KOPT-K1 (cell line): Measurements from ENCODE around the gene CNTRL.

Experiments
- H3K27ac ChIP-seq: fragments of 200-600 bp; sonication (generic); 2 replicates; pipeline ENCODE4 v1.5.1; 2016; ENCODE audit warnings: antibody characterized with exemption, mild to moderate bottlenecking, low read depth, low read length; ENCODE audit not compliant: poor library complexity, severe bottlenecking
- H3K36me3 ChIP-seq: fragments of 200-600 bp; sonication (generic); 2 replicates; pipeline ENCODE4 v1.5.1; 2017; ENCODE audit warnings: antibody characterized with exemption, mild to moderate bottlenecking, low read length, moderate library complexity; ENCODE audit not compliant: insufficient read depth
- H3K9me3 ChIP-seq: fragments of 200-600 bp; sonication (generic); 2 replicates; pipeline ENCODE4 v1.5.1; 2017; ENCODE audit warnings: antibody characterized with exemption, low read length, mild to moderate bottlenecking; ENCODE audit not compliant: insufficient read depth, poor library complexity, severe bottlenecking

CNTRL gene

DNA sequence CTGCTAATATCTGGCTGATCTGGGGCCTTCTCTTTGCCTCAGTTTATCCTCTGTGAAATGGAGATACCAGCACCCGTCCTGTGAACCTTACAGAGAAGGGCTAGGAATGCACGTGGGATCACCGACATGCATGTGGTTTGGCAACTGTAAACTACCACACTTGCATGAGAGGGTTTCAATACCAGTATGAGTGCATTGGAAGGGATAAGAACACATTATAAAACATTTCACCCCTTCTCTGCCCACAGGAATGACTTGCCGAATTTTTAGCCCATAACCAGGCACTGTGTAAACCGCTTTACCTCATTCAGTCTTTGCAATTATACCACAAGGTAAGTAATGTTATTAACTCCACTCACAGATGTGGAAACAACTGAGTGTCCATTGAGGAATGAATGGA, 135.8 kb downstream of the CNTRL start:
- H3K36me3 ChIP-seq = no peaks in the 10 kb centered on the region
- no peaks in the 10 kb centered on the region for H3K9me3 ChIP-seq
- no peak overlapping the region for H3K27ac ChIP-seq

DNA sequence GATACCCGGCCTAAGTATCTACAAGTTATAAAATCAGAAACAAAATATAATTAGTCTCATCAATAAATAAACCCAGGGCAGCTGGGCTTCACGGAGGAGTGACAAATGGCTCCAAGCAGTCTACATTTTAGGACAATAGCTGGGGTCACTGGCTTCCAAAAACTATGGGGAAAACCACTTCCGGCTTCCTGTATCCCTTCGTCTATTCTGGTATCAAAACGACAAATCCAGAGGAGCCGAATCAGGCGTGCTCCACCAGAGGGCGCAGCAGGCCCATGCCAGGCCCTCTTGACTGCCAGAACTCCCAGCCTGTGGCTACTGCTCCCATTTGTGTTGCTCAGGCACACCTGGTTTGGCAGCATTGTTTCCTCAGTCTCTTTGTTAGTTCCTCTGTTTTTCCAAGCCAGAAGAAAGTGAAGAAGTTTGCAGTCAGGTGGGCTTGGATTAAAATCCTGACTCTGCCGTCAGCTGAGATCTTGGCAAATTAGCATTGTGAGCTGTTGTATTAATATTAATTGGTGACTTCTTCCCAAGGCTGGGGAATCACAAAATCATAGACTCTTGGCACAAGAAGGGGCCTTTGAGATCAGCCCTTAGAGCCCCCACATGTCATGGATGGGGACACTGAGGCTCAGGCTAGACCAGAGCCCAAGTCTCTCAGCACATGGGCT, 138.5 kb downstream of the CNTRL start:
- no peaks in the 10 kb centered on the region for H3K36me3 ChIP-seq
- no peak overlapping the region for H3K27ac ChIP-seq
- H3K9me3 ChIP-seq = no peaks in the 10 kb centered on the region

DNA sequence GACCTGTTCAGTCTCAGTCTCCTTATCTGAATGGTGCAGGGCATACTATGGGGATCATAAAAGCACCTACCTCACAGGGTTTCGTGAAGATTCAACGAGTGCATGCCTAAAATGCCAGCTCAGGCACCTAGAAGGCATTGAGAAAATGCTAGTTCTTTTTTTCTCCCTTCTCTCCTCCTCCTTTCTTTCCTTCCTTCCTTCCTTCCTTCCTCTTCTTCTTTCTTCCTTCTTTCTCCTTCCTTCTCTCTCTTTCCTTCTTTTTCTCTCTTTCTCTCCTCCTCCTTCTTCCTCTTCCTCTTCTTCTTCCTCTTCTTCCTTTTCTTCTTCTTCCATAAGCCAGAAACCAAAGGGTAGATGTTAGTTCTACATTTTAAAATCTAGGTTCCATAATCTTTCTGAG, 139.2 kb downstream of the CNTRL start:
- Histone ChIP-seq H3K36me3 (no peaks in the 10 kb centered on the region), H3K9me3 (no peaks in the 10 kb centered on the region), H3K27ac (no peak overlapping the region)

DNA sequence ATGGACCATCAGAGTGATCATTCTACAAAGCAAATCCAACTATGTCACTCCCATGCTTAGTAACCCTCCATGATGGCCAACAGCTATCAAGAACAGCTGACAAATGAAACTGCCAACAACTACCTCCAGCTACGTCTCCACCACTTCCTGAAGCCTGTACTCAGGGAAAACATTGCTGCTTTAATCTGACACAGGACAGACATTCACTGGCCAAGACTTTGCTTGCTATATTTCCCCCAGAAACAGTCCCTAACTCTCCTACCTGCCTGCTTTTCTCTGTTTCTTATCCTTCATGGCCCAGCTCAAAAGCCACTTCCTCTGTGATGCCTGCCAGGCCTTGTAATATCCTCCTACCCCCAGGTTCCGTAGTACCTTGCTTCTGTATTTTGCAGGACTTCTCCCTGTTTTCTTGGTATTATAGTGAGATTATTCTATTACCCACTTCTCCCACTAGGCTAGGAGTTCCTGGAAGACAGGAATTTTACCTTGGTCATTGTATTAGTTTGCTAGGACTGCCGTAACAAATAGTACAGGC, 141.6 kb downstream of the CNTRL start:
- Histone ChIP-seq H3K36me3 (no peaks in the 10 kb centered on the region), H3K27ac (no peak overlapping the region), H3K9me3 (no peaks in the 10 kb centered on the region)

DNA sequence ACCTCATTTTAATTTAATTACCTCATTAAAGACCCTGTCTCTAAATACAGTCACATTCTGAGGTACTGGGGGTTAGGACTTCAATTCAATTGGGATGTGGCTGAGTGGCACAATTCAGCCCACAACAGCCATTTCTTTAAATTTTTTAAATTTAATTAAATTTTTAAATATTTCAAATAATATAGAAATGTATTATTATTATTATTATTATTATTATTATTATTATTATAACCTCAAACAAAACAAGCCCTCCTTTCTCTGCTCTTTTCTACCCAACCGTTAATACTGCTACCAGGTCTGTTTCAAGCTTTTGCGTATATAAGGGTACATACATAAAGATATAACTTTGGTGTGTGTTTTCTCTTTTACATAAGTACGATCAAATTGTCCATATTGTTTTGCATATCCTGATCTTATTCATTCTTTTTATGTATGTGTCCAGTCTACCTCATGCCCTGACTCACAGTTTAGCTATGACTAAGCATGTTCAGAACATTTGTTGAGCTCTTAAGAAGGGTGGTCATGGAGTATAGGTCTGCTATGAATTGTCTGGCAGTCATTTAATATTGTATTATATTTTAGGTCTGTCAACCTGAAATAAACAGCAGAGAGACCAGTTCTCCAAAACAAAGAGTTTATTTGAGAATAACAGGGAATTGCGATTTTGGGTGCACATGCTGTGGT, 143.0 kb downstream of the CNTRL start:
- H3K27ac ChIP-seq = no peak overlapping the region
- H3K9me3 ChIP-seq = no peaks in the 10 kb centered on the region
- H3K36me3 ChIP-seq = no peaks in the 10 kb centered on the region

DNA sequence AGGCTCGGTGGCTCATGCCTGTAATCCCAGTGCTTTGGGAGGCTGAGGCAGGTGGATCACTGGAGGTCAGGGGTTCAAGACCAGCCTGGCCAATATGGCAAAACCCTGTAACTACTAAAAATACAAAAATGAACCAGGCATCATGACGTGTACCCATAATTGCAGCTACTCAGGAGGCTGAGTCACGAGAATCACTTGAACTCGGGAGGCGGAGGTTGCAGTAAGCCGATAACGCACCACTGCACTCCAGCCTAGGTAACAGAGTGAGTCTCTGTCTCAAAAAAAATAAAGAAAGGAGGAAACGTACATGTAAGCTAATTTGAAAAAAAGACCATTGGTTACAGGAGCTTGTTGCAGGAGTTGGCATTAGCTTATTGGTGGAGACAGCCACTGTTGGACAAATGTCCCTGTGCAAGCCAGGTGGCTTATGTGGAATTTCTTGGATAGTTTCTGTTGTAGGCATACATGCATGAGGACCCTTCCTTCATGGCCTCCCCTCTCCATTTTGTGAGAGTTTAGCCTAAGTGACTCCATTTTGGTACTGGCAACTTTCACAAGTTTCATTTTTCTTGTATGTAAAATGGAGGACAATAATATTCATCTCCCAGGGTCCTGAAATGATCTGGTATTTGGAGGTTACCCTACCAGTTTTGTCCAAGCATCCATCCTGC, 143.7 kb downstream of the CNTRL start:
- H3K36me3 ChIP-seq = no peaks in the 10 kb centered on the region
- no peaks in the 10 kb centered on the region for H3K9me3 ChIP-seq
- no peak overlapping the region for H3K27ac ChIP-seq

DNA sequence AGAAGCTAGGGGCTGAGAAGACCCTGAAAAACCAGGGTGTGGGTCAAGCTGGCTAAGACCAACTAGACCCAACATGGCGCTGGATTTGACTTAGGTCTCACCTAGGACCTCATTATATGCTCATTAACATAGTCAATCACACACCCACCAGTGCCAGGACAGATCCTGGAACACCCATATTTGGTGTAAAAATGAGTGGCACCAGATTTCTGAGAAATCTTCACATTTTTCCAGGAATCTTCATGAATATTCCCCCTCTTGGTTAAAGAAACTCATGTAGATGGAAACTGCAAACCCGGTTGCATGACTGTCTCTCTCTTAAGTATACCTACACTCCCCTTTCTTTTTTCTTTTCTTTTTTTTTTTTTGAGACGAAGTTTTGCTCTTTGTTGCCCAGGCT, 144.8 kb downstream of the CNTRL start:
- Histone ChIP-seq H3K27ac (no peak overlapping the region), H3K9me3 (no peaks in the 10 kb centered on the region), H3K36me3 (no peaks in the 10 kb centered on the region)

DNA sequence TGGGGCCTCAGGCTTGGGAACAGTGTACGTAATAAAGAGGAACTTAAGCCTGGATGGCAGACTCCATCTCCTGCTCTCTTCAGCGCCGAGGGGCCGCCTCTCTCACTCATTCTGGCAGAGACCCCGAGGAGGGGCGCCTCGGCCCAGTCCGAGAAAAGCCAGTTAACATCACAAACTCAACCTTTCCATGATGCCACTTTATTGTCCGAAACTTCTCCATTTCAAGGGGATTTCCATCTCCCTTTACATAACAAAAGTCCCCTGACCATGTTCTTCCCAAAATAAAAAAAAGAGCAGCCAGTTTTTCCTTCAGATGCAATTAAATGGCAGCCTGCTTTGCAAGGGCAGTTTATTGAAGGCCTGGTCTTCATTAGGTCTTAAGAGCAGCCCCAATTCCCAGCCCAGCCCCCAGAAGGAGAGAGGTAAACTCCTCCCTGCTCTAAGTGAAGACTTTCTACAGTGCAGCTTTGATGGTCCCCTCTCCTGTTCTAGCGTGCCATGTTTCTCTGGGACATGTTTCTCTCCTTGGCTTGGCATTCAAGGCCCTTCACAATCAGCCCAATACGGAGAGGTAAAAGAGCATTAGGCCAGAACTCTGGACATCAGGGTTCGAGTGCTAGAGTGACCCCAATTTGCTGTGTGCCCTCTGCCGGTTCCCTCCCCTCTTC, 146.4 kb downstream of the CNTRL start:
- H3K36me3 ChIP-seq = no peaks in the 10 kb centered on the region
- no peak overlapping the region for H3K27ac ChIP-seq
- no peaks in the 10 kb centered on the region for H3K9me3 ChIP-seq

DNA sequence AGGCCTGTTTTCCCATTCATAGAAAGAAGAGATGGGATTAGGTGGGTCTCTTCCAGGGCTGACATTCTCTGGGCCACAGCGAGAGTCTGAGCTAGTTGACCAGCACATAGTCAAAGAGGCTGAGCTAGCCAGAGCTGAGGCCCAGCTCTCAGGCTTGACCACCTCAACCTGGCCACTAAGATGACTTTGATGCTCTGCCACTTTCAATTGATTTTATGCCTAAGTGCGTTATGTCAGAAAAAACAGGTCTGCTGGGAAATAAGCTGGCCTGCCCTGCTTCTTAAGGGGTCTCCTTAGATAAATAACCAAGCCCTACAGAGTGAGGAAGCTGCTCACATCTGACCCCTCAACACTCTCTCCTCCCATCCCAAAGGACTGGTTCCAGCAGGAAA, 146.9 kb downstream of the CNTRL start:
- no peaks in the 10 kb centered on the region for H3K36me3 ChIP-seq
- no peak overlapping the region for H3K27ac ChIP-seq
- H3K9me3 ChIP-seq = no peaks in the 10 kb centered on the region

DNA sequence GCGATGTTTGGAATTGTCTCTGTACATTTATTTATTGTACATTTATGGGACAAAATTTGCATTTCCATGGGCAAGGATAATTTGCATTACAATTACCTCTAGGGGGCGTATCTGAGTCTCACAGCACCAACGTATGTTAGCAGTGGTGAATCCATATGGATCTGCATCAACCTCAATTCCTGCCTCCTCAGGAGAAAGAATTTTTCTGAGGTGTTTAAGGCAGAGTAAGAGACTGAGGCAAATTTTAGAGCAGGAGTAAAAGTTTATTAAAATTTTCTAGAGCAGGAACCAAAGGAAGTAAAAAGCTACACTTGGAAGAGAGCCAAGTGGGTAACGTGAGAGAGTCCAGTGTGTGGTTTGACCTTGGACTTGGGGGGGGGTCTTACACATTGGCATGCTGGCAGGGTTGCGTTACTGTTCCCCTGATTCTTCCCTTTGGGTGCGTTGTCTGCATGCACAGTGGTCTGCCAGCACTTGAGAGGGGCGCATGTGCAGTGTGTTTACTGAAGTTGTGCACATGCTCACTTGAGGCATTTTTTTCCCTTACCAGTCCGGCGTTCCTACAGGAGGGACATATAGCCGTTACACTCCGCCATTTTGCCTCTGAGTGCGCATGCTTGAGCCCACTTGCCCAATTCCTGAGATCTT, 147.9 kb downstream of the CNTRL start:
- H3K36me3 ChIP-seq = no peaks in the 10 kb centered on the region
- H3K27ac ChIP-seq = no peak overlapping the region
- no peaks in the 10 kb centered on the region for H3K9me3 ChIP-seq

DNA sequence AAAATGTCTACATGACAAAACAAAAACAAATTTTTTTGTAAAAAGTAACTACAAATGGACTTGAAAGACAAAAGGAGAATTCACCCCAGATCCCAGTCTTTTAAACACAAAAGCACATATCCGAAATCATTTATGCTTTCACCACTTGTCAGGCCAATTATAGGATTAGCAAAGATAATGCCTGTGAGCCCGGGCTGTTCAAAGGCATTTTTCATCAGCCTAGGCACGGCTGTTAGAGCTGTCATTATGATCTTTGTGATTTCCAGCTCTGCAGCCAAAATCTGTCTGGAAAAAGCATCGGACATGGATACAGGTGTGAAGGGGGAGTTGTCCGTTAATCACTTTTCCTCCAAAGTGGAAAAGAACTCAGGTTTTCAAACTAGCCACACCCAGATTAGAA, 150.5 kb downstream of the CNTRL start:
- Histone ChIP-seq H3K36me3 (no peaks in the 10 kb centered on the region), H3K9me3 (no peaks in the 10 kb centered on the region), H3K27ac (no peak overlapping the region)

DNA sequence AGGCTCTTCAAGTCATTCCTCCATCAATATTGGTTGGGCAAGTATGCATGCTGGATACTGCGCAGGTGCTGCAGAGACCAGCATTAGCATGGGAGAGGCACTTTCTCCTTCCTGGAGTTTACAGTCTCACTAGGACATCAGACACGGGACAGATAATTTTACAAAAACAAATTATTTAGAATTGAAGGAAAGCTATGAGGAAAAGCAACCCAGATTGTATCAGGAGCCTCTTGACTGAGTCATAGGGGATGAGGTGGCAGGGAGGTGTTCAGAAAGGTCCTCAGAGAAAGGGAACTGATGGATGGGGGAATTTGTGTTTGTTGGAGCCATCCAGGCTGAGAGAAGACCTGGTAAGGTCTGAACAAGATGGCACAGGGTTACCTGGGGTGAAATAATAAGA, 151.4 kb downstream of the CNTRL start:
- no peaks in the 10 kb centered on the region for H3K9me3 ChIP-seq
- H3K36me3 ChIP-seq = no peaks in the 10 kb centered on the region
- no peak overlapping the region for H3K27ac ChIP-seq
